Lung microvascular endothelial cell (primary cell): ENCODE data around the gene MACROD1. TPM values are rescaled to one million over a fixed set of nuclear protein-coding genes. Genes with fewer than 3 reads are reported as not detected.
"Not testable (repeated sequence)": the region's sequence is repeated elsewhere in the genome, so short reads cannot be mapped to it uniquely, and the experiment has no call there.

Experiments used
- DNase-seq, 2 donors: peaks; one replicate each; pipeline versions ENCODE4 v3.0.0 to v3.0.0-alpha.2; 2010; ENCODE audit warnings: low read depth in 2 of 2
- total RNA-seq: library from RNA; depleted of rRNA; stranded (reverse); fragments of >200 nt; gene quantifications from 2 replicates; pipeline ENCODE4 v1.2.1, GENCODE V29; 2014

The MACROD1 gene
- total RNA-seq, 1 donor from 2014 or later: 31.5 TPM

DNA sequence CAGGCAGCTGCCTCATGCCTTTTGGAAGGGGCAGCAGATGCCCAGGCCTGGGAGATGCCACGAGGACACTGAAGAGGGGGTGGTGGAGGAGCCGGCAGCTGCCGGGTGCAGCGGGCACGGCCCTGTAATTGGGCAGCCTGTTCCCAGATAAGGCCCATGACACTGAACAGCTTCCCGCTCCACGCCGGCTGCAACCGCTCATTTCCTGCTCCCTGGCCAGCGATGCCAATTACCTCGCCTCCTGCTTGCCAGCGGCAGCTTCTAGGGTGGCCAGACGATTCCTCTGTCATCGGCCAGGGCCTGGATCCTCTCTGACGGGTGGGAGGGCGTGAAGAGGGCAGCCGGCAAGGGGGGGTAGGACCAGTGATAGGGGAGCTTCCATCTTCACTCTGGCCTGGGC, 107.4 kb downstream of the MACROD1 start:
- DNase-seq: peak in 1 of 2 donors; percentile 17

DNA sequence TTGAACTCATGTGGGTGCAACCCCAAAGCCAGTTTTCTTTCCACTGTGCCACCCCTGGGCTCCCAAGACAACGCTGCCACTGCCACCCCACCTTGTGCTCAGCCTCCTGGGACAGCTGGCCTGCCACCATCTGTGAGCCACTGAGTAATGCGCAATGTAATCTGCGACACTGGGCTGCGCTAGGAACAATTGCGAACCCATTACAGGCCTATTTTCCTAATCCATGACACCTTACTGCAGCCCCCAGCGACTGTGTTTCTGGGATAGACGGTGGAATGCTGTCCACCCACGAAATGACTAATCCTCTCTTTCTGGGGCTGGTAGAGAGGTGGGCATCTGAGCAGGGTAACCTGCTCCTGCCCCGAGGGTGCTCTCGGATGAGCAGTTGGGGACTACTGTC, 108.0 kb downstream of the MACROD1 start:
- no peak for DNase-seq

- DNase-seq: no peak
These were observed 109.1 kb downstream of the MACROD1 start for GRCh38 chr11:64056861-64057260.

DNA sequence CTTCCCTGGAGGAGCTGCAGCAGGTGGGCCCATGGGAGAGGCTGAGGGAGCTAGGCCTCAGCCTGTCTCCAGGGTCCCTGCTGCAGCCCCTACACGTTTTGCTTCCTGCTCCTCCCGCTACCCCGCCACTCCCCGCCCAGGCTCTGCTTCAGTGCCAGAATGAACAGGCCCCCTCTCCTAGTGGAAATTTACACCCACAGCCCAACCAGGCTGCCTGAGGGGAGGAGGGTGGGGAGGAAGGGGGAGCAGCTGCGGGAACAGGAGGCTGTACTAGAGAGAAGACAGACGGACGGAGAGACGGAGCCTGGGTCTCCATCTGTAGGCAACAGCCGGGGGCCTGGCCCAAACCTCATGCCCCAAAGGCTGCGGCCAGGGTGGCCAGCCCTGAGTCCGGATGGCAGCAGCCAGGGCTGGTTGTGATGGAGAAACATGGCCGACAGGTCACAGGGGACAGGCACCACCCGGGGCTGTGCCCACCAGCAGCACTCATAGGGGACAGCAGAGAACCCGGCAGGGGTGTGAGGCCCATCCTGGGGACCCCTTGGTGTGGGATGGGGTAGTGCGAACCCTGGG, 109.6 kb downstream of the MACROD1 start:
- no peak for DNase-seq

- no peak for DNase-seq
These were observed 110.8 kb downstream of the MACROD1 start for GRCh38 chr11:64055077-64055476.

GRCh38 chr11:64053699-64054098, 112.2 kb downstream of the MACROD1 start:
- no peak for DNase-seq

- DNase-seq: no peak
These were observed 112.8 kb downstream of the MACROD1 start for GRCh38 chr11:64052938-64053622.

- DNase-seq: no peak
These were observed 113.5 kb downstream of the MACROD1 start for GRCh38 chr11:64052436-64052835.

GRCh38 chr11:64051297-64051696, 114.6 kb downstream of the MACROD1 start:
- DNase-seq: no peak

GRCh38 chr11:64049509-64049908, 116.4 kb downstream of the MACROD1 start:
- DNase-seq: no peak

GRCh38 chr11:64048042-64048854, 117.7 kb downstream of the MACROD1 start:
- no peak for DNase-seq

GRCh38 chr11:64047373-64047772, 118.5 kb downstream of the MACROD1 start:
- not testable (repeated sequence) for DNase-seq

DNA sequence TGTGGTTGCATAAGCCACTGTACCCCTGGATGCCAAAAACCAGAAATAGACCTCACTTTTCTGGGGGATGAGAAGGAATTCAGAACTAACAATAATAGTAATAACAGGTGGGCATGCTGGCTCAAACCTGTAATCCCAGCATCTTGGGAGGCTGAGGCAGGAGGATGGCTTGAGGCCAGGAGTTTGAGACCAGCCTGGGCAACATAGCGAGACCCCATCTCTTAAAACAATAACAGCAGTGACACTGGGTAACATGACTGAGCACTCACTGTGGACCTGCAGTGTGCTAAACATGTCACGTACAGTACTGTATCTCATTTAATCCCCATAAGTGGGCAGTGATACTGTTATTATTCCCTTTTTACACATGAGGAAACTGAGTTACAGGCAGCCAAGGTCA, 120.2 kb downstream of the MACROD1 start:
- DNase-seq: no peak

- DNase-seq: no peak
These were observed 121.1 kb downstream of the MACROD1 start for GRCh38 chr11:64044730-64045393.

DNA sequence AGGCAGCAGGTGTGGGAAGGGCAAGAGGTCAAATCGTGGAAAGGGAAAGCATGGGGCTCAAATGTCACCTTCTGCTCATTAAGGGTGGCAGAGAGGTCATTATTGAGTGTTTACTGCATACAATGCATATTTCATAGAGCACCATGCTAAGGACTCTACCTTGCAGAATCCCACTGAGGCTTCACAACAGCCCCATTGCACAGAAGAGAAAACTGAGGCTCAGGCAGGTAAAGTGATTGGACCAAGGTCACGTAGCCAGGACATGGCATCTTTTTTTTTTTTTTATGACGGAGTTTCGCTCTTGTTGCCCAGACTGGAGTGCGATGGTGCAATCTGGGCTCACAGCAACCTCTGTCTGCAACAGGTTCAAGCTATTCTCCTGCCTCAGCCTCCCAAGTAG, 122.4 kb downstream of the MACROD1 start:
- DNase-seq: no peak

GRCh38 chr11:64042301-64042700, 123.6 kb downstream of the MACROD1 start:
- no peak for DNase-seq

DNA sequence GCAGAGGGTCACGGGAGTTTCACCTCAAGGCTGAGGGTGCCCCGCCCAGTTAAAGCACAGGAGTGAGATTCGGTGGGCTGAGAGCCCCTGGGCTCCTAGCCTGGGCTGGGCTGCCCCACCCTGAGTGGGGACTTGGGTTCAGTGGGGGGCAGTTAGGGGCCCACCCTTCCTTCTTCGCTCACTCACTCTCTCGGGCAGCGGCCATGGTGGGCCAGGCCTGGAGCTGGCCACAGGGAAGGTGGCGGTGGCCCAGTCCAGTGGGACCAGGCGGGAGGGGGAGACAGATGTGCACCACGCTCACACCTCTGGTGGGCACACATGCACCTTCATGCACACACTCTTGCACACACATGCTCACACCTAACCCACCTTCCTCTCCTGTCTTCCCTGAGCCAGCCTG, 124.1 kb downstream of the MACROD1 start:
- DNase-seq: no peak

DNA sequence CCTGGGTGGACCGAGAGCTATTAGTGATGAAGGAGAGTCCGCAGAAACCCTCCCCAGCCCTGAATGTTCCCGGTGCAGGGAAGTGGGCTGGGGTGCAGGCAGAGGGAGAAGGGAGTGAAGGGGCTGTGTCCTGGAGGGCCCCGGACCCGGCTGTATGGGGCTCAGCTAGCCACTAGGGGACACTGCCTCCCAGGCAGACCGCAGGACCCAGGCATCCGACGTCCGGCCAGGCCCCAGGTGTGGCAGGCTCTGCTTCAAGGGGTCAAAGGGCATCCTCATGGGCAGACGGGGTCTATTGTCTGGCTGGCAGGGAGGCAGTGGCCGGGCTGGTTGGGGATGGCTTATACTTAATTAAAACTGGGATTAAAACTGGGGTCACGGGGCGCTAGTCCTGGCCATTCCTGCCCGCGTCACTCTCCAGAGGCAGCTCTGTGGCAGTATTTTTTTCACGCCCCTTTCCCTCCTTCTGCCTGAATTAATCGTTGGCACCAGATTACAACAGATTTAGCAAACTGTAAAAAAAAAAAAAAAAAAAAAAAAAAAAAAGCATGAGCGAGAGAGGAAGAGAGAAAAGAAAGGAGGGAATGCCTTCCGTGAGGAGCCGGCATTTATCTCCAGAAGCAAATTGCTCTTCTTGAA, 125.1 kb downstream of the MACROD1 start:
- DNase-seq: peak in 1 of 2 donors; percentile 16

DNA sequence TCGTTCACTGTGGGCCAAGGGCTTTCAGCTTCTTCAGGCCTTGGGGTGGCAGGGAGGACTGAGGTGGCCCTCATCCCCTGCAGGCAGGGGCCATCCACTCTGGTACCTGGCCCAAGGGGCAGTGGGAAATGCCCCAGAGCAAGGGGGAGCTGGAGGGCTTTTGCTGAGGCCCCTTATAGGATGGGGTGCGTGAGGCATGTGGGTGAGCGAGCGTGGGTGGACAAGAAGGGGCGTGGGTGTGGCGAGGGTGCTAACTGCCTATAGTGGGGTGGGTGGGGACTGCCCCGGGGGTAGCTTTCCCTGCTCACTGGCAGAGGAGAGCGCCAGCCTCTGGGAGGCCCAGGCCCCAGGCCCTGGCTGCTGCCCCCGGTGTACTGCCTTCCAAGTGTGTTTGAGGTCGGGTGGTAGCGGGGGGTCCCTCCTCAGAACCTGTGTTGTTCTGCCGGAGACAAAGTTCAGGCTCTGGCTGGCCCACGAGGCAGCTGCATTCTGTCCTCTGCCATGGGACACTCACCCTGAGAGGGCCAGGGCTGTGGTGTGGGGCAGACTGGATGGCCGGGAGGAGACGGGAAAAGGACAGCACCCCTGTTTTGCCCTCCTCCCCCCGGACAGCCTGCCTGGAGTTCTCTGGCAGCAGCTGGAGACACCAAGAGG, 126.8 kb downstream of the MACROD1 start:
- DNase-seq: no peak

- DNase-seq: no peak
These were observed 127.4 kb downstream of the MACROD1 start for GRCh38 chr11:64038500-64038899.

- no peak for DNase-seq
These were observed 128.8 kb downstream of the MACROD1 start for GRCh38 chr11:64037027-64037634.
